Measurements from ENCODE around the gene NBEAL2.

GRCh38 chr3:47035645-47036044 lies 56.2 kb downstream of the NBEAL2 start:
- TF ChIP-seq POLR2A (IDR thresholded peaks at IDR 0.05) = no peak
- TF ChIP-seq, protein P1, sequence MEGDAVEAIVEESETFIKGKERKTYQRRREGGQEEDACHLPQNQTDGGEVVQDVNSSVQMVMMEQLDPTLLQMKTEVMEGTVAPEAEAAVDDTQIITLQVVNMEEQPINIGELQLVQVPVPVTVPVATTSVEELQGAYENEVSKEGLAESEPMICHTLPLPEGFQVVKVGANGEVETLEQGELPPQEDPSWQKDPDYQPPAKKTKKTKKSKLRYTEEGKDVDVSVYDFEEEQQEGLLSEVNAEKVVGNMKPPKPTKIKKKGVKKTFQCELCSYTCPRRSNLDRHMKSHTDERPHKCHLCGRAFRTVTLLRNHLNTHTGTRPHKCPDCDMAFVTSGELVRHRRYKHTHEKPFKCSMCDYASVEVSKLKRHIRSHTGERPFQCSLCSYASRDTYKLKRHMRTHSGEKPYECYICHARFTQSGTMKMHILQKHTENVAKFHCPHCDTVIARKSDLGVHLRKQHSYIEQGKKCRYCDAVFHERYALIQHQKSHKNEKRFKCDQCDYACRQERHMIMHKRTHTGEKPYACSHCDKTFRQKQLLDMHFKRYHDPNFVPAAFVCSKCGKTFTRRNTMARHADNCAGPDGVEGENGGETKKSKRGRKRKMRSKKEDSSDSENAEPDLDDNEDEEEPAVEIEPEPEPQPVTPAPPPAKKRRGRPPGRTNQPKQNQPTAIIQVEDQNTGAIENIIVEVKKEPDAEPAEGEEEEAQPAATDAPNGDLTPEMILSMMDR (IDR thresholded peaks at IDR 0.05 in 4 of 5, conservative IDR thresholded peaks at IDR 0.05 in 1 of 5) = no peak

Measured in gastrocnemius medialis (tissue), 4 donors.